Effector CD8-positive, alpha-beta T cell (primary cell): ENCODE results near the gene PREB.
"Not testable (repeated sequence)": the region's sequence is repeated elsewhere in the genome, so short reads cannot be mapped to it uniquely, and the experiment has no call there.

Experiments used
- DNase-seq: peaks from one replicate; lab custom pipeline; 2025; lab: John Stamatoyannopoulos, UW

The PREB gene

GRCh38 chr2:27127883-27128667 is 6.4 kb downstream of the PREB start:
- DNase-seq, result no peak

- no peak for DNase-seq
Measured at GRCh38 chr2:27126252-27126710, 8.2 kb downstream of the PREB start.

- DNase-seq, result no peak
Measured at GRCh38 chr2:27125104-27125503, 9.3 kb downstream of the PREB start.

GRCh38 chr2:27123302-27124150 is 10.9 kb downstream of the PREB start, which contains the start of gene ABHD1:
Gene ABHD1 (plus strand): TSS chr2:27123815. CDS start chr2:27123949, 134 bp downstream.
- peak; percentile 60 for DNase-seq

- DNase-seq, result no peak
Measured at GRCh38 chr2:27122791-27123190, 11.6 kb downstream of the PREB start.

- DNase-seq, result no peak
Measured at GRCh38 chr2:27121906-27122305, 12.5 kb downstream of the PREB start.

GRCh38 chr2:27119330-27119670 is 15.1 kb downstream of the PREB start:
- DNase-seq, result not testable (repeated sequence)

- no peak for DNase-seq
Measured at GRCh38 chr2:27118525-27119329, 15.7 kb downstream of the PREB start, which contains the start of gene CGREF1. Gene CGREF1 (minus strand): TSS chr2:27119128. CDS start chr2:27104366, 14,762 bp downstream.

GRCh38 chr2:27117995-27118524 is 16.4 kb downstream of the PREB start:
- no peak for DNase-seq

GRCh38 chr2:27115519-27115918 is 18.9 kb downstream of the PREB start:
- DNase-seq, result no peak

- DNase-seq, result not testable (repeated sequence)
Measured at GRCh38 chr2:27111392-27112078, 22.9 kb downstream of the PREB start.

GRCh38 chr2:27110603-27111352 is 23.7 kb downstream of the PREB start:
- DNase-seq, result not testable (repeated sequence)

GRCh38 chr2:27109083-27109482 is 25.4 kb downstream of the PREB start:
- DNase-seq, result no peak

- DNase-seq, result no peak
Measured at GRCh38 chr2:27108221-27108620, 26.2 kb downstream of the PREB start.

GRCh38 chr2:27105981-27106380 is 28.5 kb downstream of the PREB start:
- DNase-seq, result no peak

- DNase-seq, result no peak
Measured at GRCh38 chr2:27102329-27102728, 32.1 kb downstream of the PREB start.

- DNase-seq, result no peak
Measured at GRCh38 chr2:27100036-27100435, 34.4 kb downstream of the PREB start.

- DNase-seq, result no peak
Measured at GRCh38 chr2:27099334-27099955, 35.0 kb downstream of the PREB start.

GRCh38 chr2:27097341-27097740 is 37.1 kb downstream of the PREB start:
- no peak for DNase-seq

- DNase-seq, result no peak
Measured at GRCh38 chr2:27096748-27097297, 37.6 kb downstream of the PREB start.
